HepG2 (cell line): ENCODE data around the gene RPL6. TPM values are rescaled to one million over a fixed set of nuclear protein-coding genes. Genes with fewer than 3 reads are reported as not detected.
A peak's percentile ranks its signal among the peaks of the same experiment; 100 is the strongest.

Experiments
- ATAC-seq: fragments of 200-7000 bp; cut with Tn5 transposase; 3 replicates; pipeline ENCODE4 v1.9.1; 2020; ENCODE audit warnings: mild to moderate bottlenecking, moderate library complexity
- BruUV-seq: library from RNA; stranded (reverse); fragments of 400-500 nt; replicated peaks from 2 replicates; lab custom pipeline; 2021; lab: Mats Ljungman, UMichigan
- CTCF ChIA-PET: fragments of 300-600 bp; formaldehyde crosslinking; extraction: SDS; loops from one replicate; lab custom pipeline; 2021; ENCODE audit warnings: low total read pairs, inconsistent platforms, low intra/inter-chr PET ratio; lab: Yijun Ruan, JAX
- POLR2A ChIA-PET: fragments of 350-600 bp; sonication (Branson Sonifier 250); formaldehyde crosslinking; loops from one replicate; lab custom pipeline; 2020; ENCODE audit warnings: antibody characterized with exemption, inconsistent platforms; lab: Yijun Ruan, JAX
- DNase-seq: peaks from one replicate; pipeline ENCODE4 v3.0.0-alpha.2; 2015; ENCODE audit warnings: low spot score
- FAIRE-seq: peaks from 3 replicates; lab custom pipeline; 2011; peaks lifted over from hg19 to GRCh38; lab: Jason Lieb, UNC
- H2AFZ ChIP-seq: one replicate; pipeline ENCODE4 v1.6.1; 2011; ENCODE audit warnings: low read length, inconsistent platforms
- H3K27ac ChIP-seq: fragments of 300-600 bp; 3 replicates; pipeline ENCODE4 v1.8.0; 2011; ENCODE audit warnings: mixed run types, mild to moderate bottlenecking, mixed read lengths, low read length, inconsistent platforms; ENCODE audit not compliant: insufficient read depth; ENCODE audit errors: extremely low read length
- H3K27me3 ChIP-seq, 2 experiments: fragments of 200-600 bp in 1 of 2; 2 replicates in 1 of 2; 3 replicates in 1 of 2; pipeline versions ENCODE4 v1.6.0 to v1.8.0; 2011; ENCODE audit warnings: low read length in 2 of 2, mild to moderate bottlenecking in 2 of 2, moderate library complexity in 2 of 2, inconsistent platforms in 1 of 2; ENCODE audit not compliant: insufficient read depth in 2 of 2, control insufficient read depth in 1 of 2
- H3K36me3 ChIP-seq, 2 experiments: fragments of 200-600 bp in 1 of 2; replicated peaks in 1 of 2; 2 replicates in 1 of 2; 3 replicates in 1 of 2; pipeline versions ENCODE4 v1.5.1 to v1.8.0; 2011; ENCODE audit warnings: low read length in 2 of 2, inconsistent platforms in 1 of 2; ENCODE audit not compliant: insufficient read depth in 2 of 2, control insufficient read depth in 1 of 2
- H3K4me1 ChIP-seq: 2 replicates; pipeline ENCODE4 v1.5.1; 2012; ENCODE audit warnings: low read length, inconsistent platforms; ENCODE audit not compliant: insufficient read depth
- H3K4me2 ChIP-seq: 2 replicates; pipeline ENCODE4 v1.6.0; 2011; ENCODE audit warnings: low read depth, low read length, inconsistent platforms
- H3K4me3 ChIP-seq, 3 experiments: fragments of 200-600 bp in 1 of 3; sonication (generic), shearing (Covaris generic) in 1 of 3; replicated peaks in 1 of 3; 2 replicates each; pipeline ENCODE4 v1.5.1; 2011 to 2016; ENCODE audit warnings: low read length in 3 of 3, inconsistent platforms in 2 of 3, low read depth in 2 of 3, mild to moderate bottlenecking in 2 of 3, control low read depth in 1 of 3, mixed read lengths in 1 of 3; ENCODE audit not compliant: insufficient read depth in 1 of 3
- H3K79me2 ChIP-seq: one replicate; pipeline ENCODE4 v1.6.1; 2011; ENCODE audit warnings: low read length, inconsistent platforms; ENCODE audit not compliant: insufficient read depth
- H3K9ac ChIP-seq: 2 replicates; pipeline ENCODE4 v1.6.0; 2011; ENCODE audit warnings: mild to moderate bottlenecking, low read depth, low read length, inconsistent platforms; ENCODE audit not compliant: insufficient read depth
- H3K9me3 ChIP-seq: 2 replicates; pipeline ENCODE4 v1.5.1; 2012; ENCODE audit warnings: mild to moderate bottlenecking, low read length
- H4K20me1 ChIP-seq: 2 replicates; pipeline ENCODE4 v1.6.0; 2011; ENCODE audit warnings: inconsistent platforms, mild to moderate bottlenecking, low read length, moderate library complexity; ENCODE audit not compliant: insufficient read depth
- DR1 ChIP-seq: sonication (generic); formaldehyde crosslinking; IDR thresholded peaks from 2 replicates; pipeline ENCODE4 v1.8.0; 2021; ENCODE audit warnings: mild to moderate bottlenecking, missing genetic modification reagents, inconsistent platforms
- FOXC1 ChIP-seq: sonication (generic); formaldehyde crosslinking; IDR thresholded peaks from 2 replicates; pipeline ENCODE4 v1.8.0; 2022; ENCODE audit warnings: mild to moderate bottlenecking, missing genetic modification reagents, borderline replicate concordance
- FOXK2 ChIP-seq: fragments of 450-650 bp; IDR thresholded peaks from 2 replicates; pipeline ENCODE4 v1.6.1; 2016
- HIVEP1 ChIP-seq: sonication (generic); formaldehyde crosslinking; IDR thresholded peaks from 2 replicates; pipeline ENCODE4 v1.4.0; 2020; ENCODE audit warnings: mild to moderate bottlenecking, missing genetic modification reagents
- KDM3A ChIP-seq: IDR thresholded peaks from 2 replicates; pipeline ENCODE4 v1.6.1; 2018; ENCODE audit warnings: low read depth, missing compliant biosample characterization
- NFKB2 ChIP-seq: sonication (generic); formaldehyde crosslinking; IDR thresholded peaks from 2 replicates; pipeline ENCODE4 v1.4.0; 2020; ENCODE audit warnings: missing genetic modification reagents, borderline replicate concordance
- NR2F6 ChIP-seq, 2 experiments: IDR thresholded peaks; 2 replicates each; pipeline ENCODE4 v1.6.1; 2016; ENCODE audit warnings: antibody characterized with exemption in 1 of 2, mild to moderate bottlenecking in 1 of 2
- STAG1 ChIP-seq: sonication (generic); formaldehyde crosslinking; IDR thresholded peaks from 2 replicates; pipeline ENCODE4 v1.4.0; 2020; ENCODE audit warnings: missing genetic modification reagents
- ZBTB7A ChIP-seq: sonication (generic); formaldehyde crosslinking; IDR thresholded peaks from 2 replicates; pipeline ENCODE4 v1.8.0; 2022; ENCODE audit warnings: mild to moderate bottlenecking, missing genetic modification reagents
- ZKSCAN5 ChIP-seq: sonication (generic); formaldehyde crosslinking; IDR thresholded peaks from 2 replicates; pipeline ENCODE4 v1.5.1; 2020; ENCODE audit warnings: mild to moderate bottlenecking, missing genetic modification reagents
- ZNF121 ChIP-seq: sonication (generic); formaldehyde crosslinking; IDR thresholded peaks from 2 replicates; pipeline ENCODE4 v1.5.0; 2020; ENCODE audit warnings: mild to moderate bottlenecking, missing genetic modification reagents
- ZNF484 ChIP-seq: sonication (generic); formaldehyde crosslinking; IDR thresholded peaks from 2 replicates; pipeline ENCODE4 v1.5.1; 2020; ENCODE audit warnings: mild to moderate bottlenecking, low read depth, missing genetic modification reagents, borderline replicate concordance
- ZNF747 ChIP-seq: sonication (generic); formaldehyde crosslinking; IDR thresholded peaks from 2 replicates; pipeline ENCODE4 v1.8.1; 2023; ENCODE audit warnings: missing genetic modification reagents, mild to moderate bottlenecking, borderline replicate concordance
- ZSCAN12 ChIP-seq: sonication (generic); formaldehyde crosslinking; IDR thresholded peaks from 2 replicates; pipeline ENCODE4 v1.9.0; 2021; ENCODE audit warnings: mild to moderate bottlenecking, missing genetic modification reagents
- WGBS: methylation state at CpG from one replicate; pipeline ENCODE4 v1.1.6; 2017; ENCODE audit warnings: low lambda C conversion rate; 5-methylcytosine and 5-hydroxymethylcytosine counted together
- in situ Hi-C: cut with HindIII; loops from 2 replicates; pipeline ENCODE4 v1.10.0; 2017; ENCODE audit warnings: low pct_unique_long_range_greater_than_20kb; ENCODE audit not compliant: extremely low pct_ligation_motif_present
- intact Hi-C: fragments of 100-400 bp; cut with micrococcal nuclease; formaldehyde crosslinking; loops from one replicate; pipeline ENCODE4 v1.10.0; 2022; ENCODE audit not compliant: unreplicated experiment
- polyA plus RNA-seq, 8 experiments: library from polyadenylated mRNA; depleted of rRNA in 3 of 8; stranded (reverse) in 7 of 8; unstranded in 1 of 8; fragments of >200 nt; fragmentation: Illumina TruSeq in 4 of 8; extraction: Trizol in 4 of 8; gene quantifications; 2 replicates each; pipeline versions ENCODE4 v1.2.1 to v1.2.3, GENCODE V29; 2011 to 2016; ENCODE audit warnings: low read depth in 4 of 8, missing spikeins in 1 of 8, mixed read lengths in 1 of 8; ENCODE audit not compliant: insufficient read depth in 1 of 8
- total RNA-seq, 5 experiments: library from RNA; depleted of rRNA; stranded (reverse); fragments of >200 nt; fragmentation: Illumina TruSeq; extraction: Trizol; gene quantifications; 2 replicates each; pipeline ENCODE4 v1.2.3, GENCODE V29; 2016; ENCODE audit warnings: low read depth in 1 of 5

RPL6 gene
- total and polyA plus RNA-seq, 2 of the 13 experiments (the other 11 are each of a cell fraction or from before 2014, with no cell fraction given), result 1,551 to 1,719 TPM

DNA sequence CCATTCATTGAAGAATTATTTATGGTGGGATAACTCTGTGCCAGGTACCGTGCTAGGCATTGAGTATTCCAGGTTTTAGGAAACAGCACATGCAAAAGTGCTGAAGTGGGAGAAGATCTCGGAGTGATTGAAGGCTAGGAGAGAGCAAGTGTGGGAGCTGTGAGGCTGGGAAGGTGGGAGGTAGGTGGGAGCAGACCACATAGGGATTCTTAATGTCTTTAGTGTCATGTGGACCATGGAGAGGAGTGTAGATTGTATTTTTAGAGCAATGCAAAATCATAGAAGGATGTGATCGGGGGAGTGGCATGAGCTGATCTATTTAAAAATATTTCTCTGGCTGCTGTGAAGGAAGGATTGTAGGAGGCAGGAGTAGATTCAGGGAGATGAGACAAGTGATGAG lies 14.7 kb upstream of the RPL6 start:
- WGBS, result 93% methylated on average over 3 of the region's 3 CpGs
- DNase-seq, result no peak
- TF ChIP-seq FOXC1 (CRISPR knock-in tag) (no peak), NFKB2 (CRISPR knock-in tag) (no peak), ZSCAN12 (no peak), ZKSCAN5 (no peak), DR1 (CRISPR knock-in tag) (no peak), STAG1 (CRISPR knock-in tag) (no peak), ZNF747 (CRISPR knock-in tag) (no peak), ZNF121 (CRISPR knock-in tag) (no peak)
- Histone ChIP-seq H2AFZ (no peak overlapping the region), H4K20me1 (peaks cover 5% of the 10 kb centered on the region; the same call in 1 of the 2 replicates), H3K9ac (no peak overlapping the region), H3K9me3 (no peaks in the 10 kb centered on the region), H3K36me3 (no peaks in the 10 kb centered on the region; a peak in 1 of 5 replicates), H3K27me3 (no peaks in the 10 kb centered on the region; a peak in 1 of 5 replicates), H3K27ac (no peak overlapping the region), H3K4me2 (no peak overlapping the region), H3K4me3 (no peak overlapping the region), H3K4me1 (peaks cover 56% of the 10 kb centered on the region), H3K79me2 (peaks cover 77% of the 10 kb centered on the region)
- in situ Hi-C loops (no loop called here), intact Hi-C loops (no loop called here)
- no peak for FAIRE-seq
- no TSS peak for BruUV-seq
- ChIA-PET POLR2A (no interaction called here), CTCF (no interaction called here)
- ATAC-seq, result no peak

- Histone ChIP-seq H3K4me2 (peak overlapping the region; percentile 2; the same call in 1 of the 2 replicates), H3K27ac (peak overlapping the region; percentile 7)
Observed at GRCh38 chr12:112422531-112422930, 13.1 kb upstream of the RPL6 start.

More at GRCh38 chr12:112422531-112422930, 13.1 kb upstream of the RPL6 start:
- H4K20me1 ChIP-seq, result peaks cover 5% of the 10 kb centered on the region; the same call in 1 of the 2 replicates
- ChIA-PET POLR2A (no interaction called here), CTCF (no interaction called here)
- no peak for ATAC-seq
- in situ Hi-C loops, result no loop called here
- TF ChIP-seq FOXK2 (no peak), ZNF484 (CRISPR knock-in tag) (no peak), ZBTB7A (CRISPR knock-in tag) (no peak), NR2F6 (IDR thresholded peaks at IDR 0.05) (no peak), NR2F6 (CRISPR knock-in tag; IDR thresholded peaks at IDR 0.05) (no peak), HIVEP1 (CRISPR knock-in tag) (no peak), KDM3A (CRISPR knock-in tag) (no peak)
- no peak overlapping the region for H3K4me3 ChIP-seq
- H2AFZ ChIP-seq, result no peak overlapping the region
- BruUV-seq, result no TSS peak
- H3K27me3 ChIP-seq, result no peaks in the 10 kb centered on the region; a peak in 1 of 5 replicates
- H3K36me3 ChIP-seq, result no peaks in the 10 kb centered on the region; a peak in 1 of 5 replicates
- H3K79me2 ChIP-seq, result peaks cover 66% of the 10 kb centered on the region
- no peaks in the 10 kb centered on the region for H3K9me3 ChIP-seq
- no peak overlapping the region for H3K9ac ChIP-seq
- WGBS, result 63% methylated on average over 5 of the region's 5 CpGs
- no peak for FAIRE-seq
- DNase-seq, result no peak
- peaks cover 56% of the 10 kb centered on the region for H3K4me1 ChIP-seq
- intact Hi-C loops, result no loop called here
